Dermis microvascular lymphatic vessel endothelial cell (primary cell): Measurements from ENCODE around the gene CX3CL1. TPM values are rescaled to one million over a fixed set of nuclear protein-coding genes. Genes with fewer than 3 reads are reported as not detected.
"Not testable (repeated sequence)": the region's sequence is repeated elsewhere in the genome, so short reads cannot be mapped to it uniquely, and the experiment has no call there.

ENCODE experiments used
- DNase-seq, 2 donors: peaks; one replicate each; pipeline versions ENCODE4 v3.0.0 to v3.0.0-alpha.2; 2010; ENCODE audit warnings: low read depth in 2 of 2
- total RNA-seq: library from RNA; depleted of rRNA; stranded (reverse); fragments of >200 nt; gene quantifications from 2 replicates; pipeline ENCODE4 v1.2.1, GENCODE V29; 2014

Gene CX3CL1
- total RNA-seq, 1 donor from 2014 or later = 1.8 TPM

- no peak for DNase-seq
Measured at GRCh38 chr16:57357330-57358085, 14.8 kb upstream of the CX3CL1 start.

DNA sequence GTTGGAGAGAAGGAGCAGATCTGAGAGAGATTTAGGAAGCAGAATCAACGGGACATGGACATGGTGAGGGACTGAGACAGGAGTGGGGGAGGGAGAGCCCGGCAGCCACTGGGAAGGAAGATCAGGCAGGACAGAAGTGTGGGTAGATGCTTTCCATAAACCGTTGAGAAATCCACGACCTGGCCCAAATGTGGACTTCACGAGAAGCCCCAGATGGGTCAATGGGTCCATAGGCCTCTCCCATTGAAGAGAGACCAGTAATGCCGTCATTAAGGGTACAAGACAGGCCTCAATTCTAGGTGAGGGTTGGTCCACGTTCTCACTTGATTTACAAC is 14.2 kb upstream of the CX3CL1 start:
- DNase-seq = no peak

- no peak for DNase-seq
Measured at GRCh38 chr16:57358527-57359095, 13.7 kb upstream of the CX3CL1 start, which contains the start of gene CCL22. Gene CCL22 (plus strand): TSS chr16:57358783. CDS start chr16:57358817, 34 bp downstream.

- no peak for DNase-seq
Measured at GRCh38 chr16:57360321-57360935, 11.9 kb upstream of the CX3CL1 start.

- DNase-seq = no peak
Measured at GRCh38 chr16:57361404-57361803, 10.9 kb upstream of the CX3CL1 start.

- no peak for DNase-seq
Measured at GRCh38 chr16:57364143-57364542, 8.1 kb upstream of the CX3CL1 start.

DNA sequence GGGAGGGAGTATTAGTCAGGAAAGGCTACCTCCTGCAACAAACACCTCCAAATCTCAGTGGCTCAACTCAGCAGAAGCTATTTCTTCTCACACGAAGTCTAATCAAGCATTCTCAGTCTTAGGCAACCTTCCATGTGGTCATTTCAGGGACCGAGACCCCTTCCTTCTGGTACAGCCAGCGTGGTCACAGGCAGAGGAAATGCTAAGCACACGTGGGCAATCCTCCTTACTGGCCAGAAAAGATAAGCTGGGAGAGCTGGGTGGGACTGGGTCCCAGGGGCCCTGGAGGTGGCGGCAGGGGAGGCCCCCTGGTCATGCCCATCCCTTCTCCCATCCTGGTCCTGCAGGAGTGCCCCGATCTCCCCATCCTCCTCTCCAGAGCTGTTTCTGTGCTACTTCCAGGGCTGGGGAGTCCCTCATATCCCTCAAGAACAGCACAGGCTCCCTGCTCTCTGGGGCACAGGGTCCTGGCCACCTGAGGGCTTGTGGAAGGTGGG is 5.7 kb upstream of the CX3CL1 start:
- no peak for DNase-seq

DNA sequence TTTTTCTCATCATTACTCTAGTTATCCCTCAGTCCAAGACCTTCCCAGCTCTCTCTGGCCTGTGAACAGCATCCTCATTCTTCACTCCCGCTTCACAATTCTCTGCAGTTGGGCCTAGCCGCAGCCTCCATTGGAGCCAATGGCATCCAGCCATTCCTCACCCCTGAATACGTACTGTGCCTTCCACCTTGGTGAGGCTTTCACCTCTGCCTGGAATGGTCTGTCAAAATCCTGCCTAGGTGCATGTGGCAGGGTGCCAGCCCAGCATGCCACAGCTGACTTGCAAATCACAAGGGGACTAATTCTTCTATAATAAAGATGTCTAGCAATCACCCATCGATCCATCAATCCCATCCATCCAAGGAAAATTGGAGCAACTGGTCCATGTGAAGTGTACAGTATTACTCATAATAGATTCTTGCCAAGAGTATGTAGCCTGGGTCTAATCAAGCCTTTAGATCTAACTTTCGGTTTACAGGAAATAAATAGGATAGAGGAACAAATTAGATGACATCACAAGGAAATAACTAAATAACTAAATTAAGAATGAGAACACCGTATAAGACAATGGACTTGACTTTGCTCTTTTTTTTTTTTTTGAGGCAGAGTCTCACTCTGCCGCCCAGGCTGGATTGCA is 5.1 kb upstream of the CX3CL1 start:
- peak in 1 of 2 donors; percentile 53 for DNase-seq

- DNase-seq = no peak
Measured at GRCh38 chr16:57371494-57372371, 557 bp upstream of the CX3CL1 start.

DNA sequence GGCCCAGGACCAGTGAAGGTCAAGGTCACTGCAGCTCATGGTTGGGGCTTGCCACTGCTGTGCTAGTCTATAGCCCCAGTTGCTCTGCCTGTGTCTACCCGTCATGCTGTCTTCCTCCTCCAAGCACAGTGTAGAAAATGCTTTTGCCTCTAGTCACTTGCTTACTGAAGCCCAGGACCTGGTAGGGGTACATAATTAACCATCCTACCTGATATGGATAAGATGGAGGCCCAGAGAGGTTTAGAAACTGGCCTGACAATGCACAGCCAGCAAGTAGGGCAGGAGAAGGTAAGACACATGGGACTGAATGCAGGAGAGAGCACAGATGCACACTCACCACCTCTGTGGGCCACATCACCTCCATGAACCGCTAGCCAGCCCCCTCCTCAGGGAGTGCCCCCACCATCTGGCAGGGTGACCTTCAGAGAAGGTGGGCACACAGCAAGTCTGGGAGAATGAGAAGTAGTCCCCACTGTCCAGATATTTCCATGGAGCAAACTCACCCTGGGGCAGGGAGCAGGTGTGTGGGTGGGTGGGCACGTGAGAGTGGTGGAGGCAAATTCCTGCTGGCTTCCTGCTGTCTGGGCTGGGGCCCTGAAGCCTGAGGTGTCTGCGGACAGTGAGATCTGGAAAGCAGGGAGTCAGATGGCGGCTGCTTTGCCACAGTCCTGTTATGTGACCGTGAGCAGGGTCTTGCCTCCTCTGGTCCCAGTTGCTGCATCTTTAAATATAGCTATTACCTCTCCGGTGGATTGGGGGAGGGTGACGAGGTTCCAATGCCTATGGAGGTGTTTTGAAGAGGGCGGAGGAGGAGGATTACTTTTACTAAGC is 1.0 kb downstream of the CX3CL1 start:
- DNase-seq = no peak

GRCh38 chr16:57374067-57374534 is 1.8 kb downstream of the CX3CL1 start:
- no peak for DNase-seq

DNA sequence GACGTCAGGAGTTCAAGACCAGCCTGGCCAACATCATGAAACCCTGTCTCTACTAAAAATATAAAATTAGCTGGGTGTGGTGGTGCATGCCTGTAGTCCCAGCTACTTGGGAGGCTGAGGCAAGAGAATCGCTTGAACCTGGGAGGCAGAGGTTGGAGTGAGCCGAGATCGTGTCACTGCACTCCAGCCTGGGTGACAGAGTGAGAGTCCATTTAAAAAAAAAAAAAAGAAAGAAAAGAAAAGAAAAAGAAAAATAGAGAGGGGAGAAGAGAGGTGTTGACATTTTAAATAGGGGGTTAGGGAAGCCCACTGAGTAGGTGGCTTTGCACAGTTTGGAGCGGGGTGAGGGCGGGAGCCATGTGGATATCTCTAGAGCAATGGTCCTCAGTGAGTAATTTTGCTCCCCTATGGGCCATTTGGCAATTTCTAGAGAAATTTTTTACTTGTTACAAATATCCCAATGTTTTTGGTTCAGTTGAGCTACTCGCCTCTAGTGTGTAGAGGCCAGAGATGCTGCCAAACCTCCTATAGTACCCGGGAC is 2.7 kb downstream of the CX3CL1 start:
- not testable (repeated sequence) for DNase-seq

GRCh38 chr16:57376313-57376818 is 4.1 kb downstream of the CX3CL1 start:
- DNase-seq = no peak

GRCh38 chr16:57377080-57377841 is 5.0 kb downstream of the CX3CL1 start:
- DNase-seq = no peak

DNA sequence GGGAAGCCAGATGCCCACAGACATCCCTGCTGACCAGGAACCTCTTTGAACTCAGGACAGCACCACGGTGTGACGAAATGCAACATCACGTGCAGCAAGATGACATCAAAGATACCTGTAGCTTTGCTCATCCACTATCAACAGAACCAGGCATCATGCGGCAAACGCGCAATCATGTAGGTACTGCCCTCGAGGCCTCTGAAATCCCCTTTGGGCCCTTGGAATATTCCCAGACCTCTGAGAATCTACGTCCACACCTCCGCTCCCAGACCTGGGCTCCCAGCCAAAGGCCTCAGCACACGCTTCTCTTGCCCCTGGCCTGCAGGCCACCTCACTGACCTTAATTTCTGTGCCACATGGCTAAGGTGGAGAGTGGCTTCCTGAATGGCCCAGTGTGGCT is 7.3 kb downstream of the CX3CL1 start:
- peak; percentile 30 to 49 for DNase-seq

DNA sequence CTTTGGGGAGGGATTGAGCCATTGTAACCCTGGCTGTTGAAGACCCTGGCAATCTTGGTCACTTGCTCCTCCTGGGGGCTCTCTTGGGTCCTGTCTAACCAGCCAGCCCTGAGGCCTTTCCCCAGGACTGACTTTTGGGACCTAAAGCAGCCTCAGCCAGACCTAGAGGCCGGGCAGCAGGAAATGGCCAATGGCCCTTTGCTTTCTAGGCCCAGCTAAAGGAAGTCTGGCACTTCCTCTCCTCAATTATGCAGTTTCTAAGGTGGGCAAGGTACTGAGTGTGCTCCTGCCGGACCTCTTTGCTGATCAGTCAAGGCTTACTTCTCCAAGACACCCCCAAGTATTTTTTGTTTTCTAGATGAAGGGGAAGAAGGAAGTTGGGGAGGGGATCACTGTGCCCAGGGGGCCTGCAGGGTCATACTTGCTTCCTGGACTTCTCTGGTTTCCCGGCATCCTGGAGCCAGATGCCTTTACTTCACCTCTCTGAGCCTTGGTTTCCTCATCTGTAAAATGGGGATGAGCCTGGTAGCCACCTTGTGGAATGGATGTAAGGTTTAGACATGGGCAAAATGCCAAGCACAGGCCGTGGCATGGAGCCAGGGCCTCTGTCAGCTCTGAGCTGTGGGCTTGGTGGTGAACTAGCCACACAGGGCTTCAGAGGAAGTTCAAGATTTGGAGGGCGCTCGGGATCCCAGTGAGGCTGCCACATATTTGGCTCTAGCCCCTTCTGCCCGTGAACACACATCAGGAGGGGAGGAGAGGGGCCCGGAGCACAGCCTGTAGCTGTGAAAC is 8.6 kb downstream of the CX3CL1 start:
- peak; percentile 51 to 74 for DNase-seq

GRCh38 chr16:57381791-57382534 is 9.7 kb downstream of the CX3CL1 start:
- DNase-seq = no peak
